Osteocyte (in vitro differentiated cells): ENCODE data around the gene ADAMTS2. TPM values are rescaled to one million over a fixed set of nuclear protein-coding genes. Genes with fewer than 3 reads are reported as not detected.

Source experiments
- DNase-seq: peaks from one replicate; pipeline ENCODE4 v3.0.0; 2021; ENCODE audit warnings: mixed read lengths; ENCODE audit not compliant: unreplicated experiment; ENCODE audit errors: extremely low spot score
- H3K27ac Mint-ChIP-seq: one replicate; pipeline ENCODE4 v1.8.0; 2021; ENCODE audit warnings: mild to moderate bottlenecking, mixed read lengths; ENCODE audit not compliant: unreplicated experiment
- H3K27me3 Mint-ChIP-seq: one replicate; pipeline ENCODE4 v1.8.0; 2021; ENCODE audit warnings: mixed read lengths; ENCODE audit not compliant: unreplicated experiment
- H3K36me3 Mint-ChIP-seq: one replicate; pipeline ENCODE4 v1.8.0; 2021; ENCODE audit warnings: mixed read lengths; ENCODE audit not compliant: unreplicated experiment
- H3K4me1 Mint-ChIP-seq: one replicate; pipeline ENCODE4 v1.8.0; 2021; ENCODE audit warnings: mixed read lengths; ENCODE audit not compliant: unreplicated experiment
- H3K4me3 Mint-ChIP-seq: one replicate; pipeline ENCODE4 v1.8.0; 2021; ENCODE audit warnings: mild to moderate bottlenecking, moderate library complexity, mixed read lengths; ENCODE audit not compliant: unreplicated experiment
- H3K9me3 Mint-ChIP-seq: one replicate; pipeline ENCODE4 v1.8.0; 2021; ENCODE audit warnings: mixed read lengths; ENCODE audit not compliant: unreplicated experiment
- CTCF ChIP-seq: fragments of 200-600 bp; sonication (generic); IDR thresholded peaks from 2 replicates; pipeline ENCODE4 v1.5.0; 2021; ENCODE audit warnings: antibody characterized with exemption, mild to moderate bottlenecking, moderate library complexity
- total RNA-seq: library from RNA; stranded (reverse); gene quantifications from 2 replicates; pipeline ENCODE4 v1.2.1, GENCODE V29; 2021

ADAMTS2 gene
- total RNA-seq, 1 donor from 2014 or later = 12.2 TPM

- Mint-ChIP-seq H3K36me3 (no peaks in the 10 kb centered on the region), H3K9me3 (peaks cover 21% of the 10 kb centered on the region), H3K4me1 (no peaks in the 10 kb centered on the region), H3K27ac (no peak overlapping the region), H3K27me3 (no peaks in the 10 kb centered on the region), H3K4me3 (no peak overlapping the region)
- TF ChIP-seq CTCF = no peak
- no peak for DNase-seq
Observed at GRCh38 chr5:179140293-179140692, 205.0 kb downstream of the ADAMTS2 start.

GRCh38 chr5:179139936-179140235, 205.4 kb downstream of the ADAMTS2 start:
- no peak for DNase-seq
- no peaks in the 10 kb centered on the region for H3K4me1 Mint-ChIP-seq
- no peak for TF ChIP-seq CTCF
- peaks cover 18% of the 10 kb centered on the region for H3K9me3 Mint-ChIP-seq
- H3K27me3 Mint-ChIP-seq = no peaks in the 10 kb centered on the region
- no peak overlapping the region for H3K4me3 Mint-ChIP-seq
- no peak overlapping the region for H3K27ac Mint-ChIP-seq
- H3K36me3 Mint-ChIP-seq = no peaks in the 10 kb centered on the region

GRCh38 chr5:179139111-179139935, 205.9 kb downstream of the ADAMTS2 start:
- TF ChIP-seq CTCF = no peak
- Mint-ChIP-seq H3K4me1 (no peaks in the 10 kb centered on the region), H3K27ac (no peak overlapping the region), H3K9me3 (peaks cover 12% of the 10 kb centered on the region), H3K4me3 (no peak overlapping the region), H3K27me3 (no peaks in the 10 kb centered on the region), H3K36me3 (no peaks in the 10 kb centered on the region)
- no peak for DNase-seq

GRCh38 chr5:179138568-179138925, 206.7 kb downstream of the ADAMTS2 start:
- no peaks in the 10 kb centered on the region for H3K27me3 Mint-ChIP-seq
- peaks cover 13% of the 10 kb centered on the region for H3K9me3 Mint-ChIP-seq
- no peak overlapping the region for H3K27ac Mint-ChIP-seq
- no peaks in the 10 kb centered on the region for H3K4me1 Mint-ChIP-seq
- H3K36me3 Mint-ChIP-seq = no peaks in the 10 kb centered on the region
- TF ChIP-seq CTCF = no peak
- DNase-seq = no peak
- no peak overlapping the region for H3K4me3 Mint-ChIP-seq

GRCh38 chr5:179137643-179138567, 207.4 kb downstream of the ADAMTS2 start:
- Mint-ChIP-seq H3K36me3 (no peaks in the 10 kb centered on the region), H3K27ac (no peak overlapping the region), H3K4me1 (no peaks in the 10 kb centered on the region)

More at GRCh38 chr5:179137643-179138567, 207.4 kb downstream of the ADAMTS2 start:
- no peak for TF ChIP-seq CTCF
- H3K9me3 Mint-ChIP-seq = peaks cover 14% of the 10 kb centered on the region
- no peak for DNase-seq
- H3K27me3 Mint-ChIP-seq = no peaks in the 10 kb centered on the region
- H3K4me3 Mint-ChIP-seq = no peak overlapping the region
